ENCODE measurements around the gene BPIFA3. TPM values are rescaled to one million over a fixed set of nuclear protein-coding genes. Genes with fewer than 3 reads are reported as not detected.

The BPIFA3 gene
- polyA plus RNA-seq, 3 donors = not detected

DNA sequence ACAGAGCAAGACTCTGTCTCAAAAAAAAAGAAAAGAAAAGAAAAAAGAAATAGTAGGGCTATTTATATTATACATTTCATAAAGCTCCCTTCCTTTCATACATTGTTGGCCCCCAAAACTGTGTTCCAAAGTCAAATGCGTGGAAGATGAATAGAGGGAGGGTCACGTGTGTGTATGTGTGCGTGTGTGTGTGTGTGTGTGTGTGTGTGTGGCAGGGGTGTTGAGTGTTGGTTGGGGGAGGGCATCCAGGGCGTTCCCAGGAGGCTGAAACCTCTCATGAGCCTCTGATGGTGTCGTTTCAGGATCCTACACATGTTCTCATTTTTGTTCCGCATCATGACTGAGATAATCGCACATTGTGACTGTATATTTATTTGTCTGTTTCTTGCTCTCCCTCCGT, 58.1 kb downstream of the BPIFA3 start:
- no peaks in the 10 kb centered on the region for H3K36me3 ChIP-seq (replicated peaks in 1 of 2; ENCODE audit: control insufficient read depth in 1 of 2, insufficient read depth in 2 of 2, low read length in 2 of 2)
- DNase-seq = no peak
- no peaks in the 10 kb centered on the region for H3K79me2 ChIP-seq (ENCODE audit: insufficient read depth, low read length)
- H3K36me3 Mint-ChIP-seq = no peaks in the 10 kb centered on the region
- no peaks in the 10 kb centered on the region for H4K20me1 ChIP-seq (ENCODE audit: insufficient read depth, low read length)
- H3K9me3 ChIP-seq (replicated peaks in 1 of 2; ENCODE audit: control insufficient read depth in 1 of 2, insufficient read depth in 1 of 2, low read length in 2 of 2) = no peaks in the 10 kb centered on the region
- no peaks in the 10 kb centered on the region for H3K27me3 ChIP-seq (ENCODE audit: control insufficient read depth in 2 of 2, insufficient read depth in 2 of 2, low read length in 2 of 2)
- H3K4me2 ChIP-seq (replicated peaks; ENCODE audit: extremely low read depth, low read length, poor library complexity, severe bottlenecking) = no peak overlapping the region
- peak overlapping the region in 1 of 7 donors; percentile 59 for H3K27ac Mint-ChIP-seq
- peaks cover 0 to 4% of the 10 kb centered on the region in 2 donors for H3K4me1 ChIP-seq (ENCODE audit: control insufficient read depth in 1 of 2, insufficient read depth in 2 of 2, low read length in 2 of 2)
- H3K4me1 Mint-ChIP-seq = peaks cover 10% of the 10 kb centered on the region
- peaks cover 0 to 1% (median 0%) of the 10 kb centered on the region in 7 donors for H3K9me3 Mint-ChIP-seq
- no peak overlapping the region for H3K9ac ChIP-seq (ENCODE audit: insufficient read depth, low read length, poor library complexity, severe bottlenecking)
- H3K27me3 Mint-ChIP-seq (ENCODE audit: low read depth in 3 of 3) = peaks cover 2 to 15% (median 2%) of the 10 kb centered on the region in 3 donors
- no peak overlapping the region for H2AFZ ChIP-seq (ENCODE audit: insufficient read depth, low read depth, low read length, poor library complexity, severe bottlenecking)
- no peak overlapping the region for H3K4me3 ChIP-seq (replicated peaks in 1 of 3; ENCODE audit: low read depth in 2 of 3, low read length in 3 of 3)
- H3K27ac ChIP-seq (ENCODE audit: low read depth in 1 of 2, low read length in 2 of 2) = no peak overlapping the region
- WGBS (ENCODE audit: insufficient coverage) = 91% methylated on average over 7 of the region's 8 CpGs
- intact Hi-C loops (cut with micrococcal nuclease) = no loop called here
- TF ChIP-seq, protein P1, sequence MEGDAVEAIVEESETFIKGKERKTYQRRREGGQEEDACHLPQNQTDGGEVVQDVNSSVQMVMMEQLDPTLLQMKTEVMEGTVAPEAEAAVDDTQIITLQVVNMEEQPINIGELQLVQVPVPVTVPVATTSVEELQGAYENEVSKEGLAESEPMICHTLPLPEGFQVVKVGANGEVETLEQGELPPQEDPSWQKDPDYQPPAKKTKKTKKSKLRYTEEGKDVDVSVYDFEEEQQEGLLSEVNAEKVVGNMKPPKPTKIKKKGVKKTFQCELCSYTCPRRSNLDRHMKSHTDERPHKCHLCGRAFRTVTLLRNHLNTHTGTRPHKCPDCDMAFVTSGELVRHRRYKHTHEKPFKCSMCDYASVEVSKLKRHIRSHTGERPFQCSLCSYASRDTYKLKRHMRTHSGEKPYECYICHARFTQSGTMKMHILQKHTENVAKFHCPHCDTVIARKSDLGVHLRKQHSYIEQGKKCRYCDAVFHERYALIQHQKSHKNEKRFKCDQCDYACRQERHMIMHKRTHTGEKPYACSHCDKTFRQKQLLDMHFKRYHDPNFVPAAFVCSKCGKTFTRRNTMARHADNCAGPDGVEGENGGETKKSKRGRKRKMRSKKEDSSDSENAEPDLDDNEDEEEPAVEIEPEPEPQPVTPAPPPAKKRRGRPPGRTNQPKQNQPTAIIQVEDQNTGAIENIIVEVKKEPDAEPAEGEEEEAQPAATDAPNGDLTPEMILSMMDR (IDR thresholded peaks at IDR 0.05) = no peak
- no peak overlapping the region for H3K4me3 Mint-ChIP-seq

DNA sequence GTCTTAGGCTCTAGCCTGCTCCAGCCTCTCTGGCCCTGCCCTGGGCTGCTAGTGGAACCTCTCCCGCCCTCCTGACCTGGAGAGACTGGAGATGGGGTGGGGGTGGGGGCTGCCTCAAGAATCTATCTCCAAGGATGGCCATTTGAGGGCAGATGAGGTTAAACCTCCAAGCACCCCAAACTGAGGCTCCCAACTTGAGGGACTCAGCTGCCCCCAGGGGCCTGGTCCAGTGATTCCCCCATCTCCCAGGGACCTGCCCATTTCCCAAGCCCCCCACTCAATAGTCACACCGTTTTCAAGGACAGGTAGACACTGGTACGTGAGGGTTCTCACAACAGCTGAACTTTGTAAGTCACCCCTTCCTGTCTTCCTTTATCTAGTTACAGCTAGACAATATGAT, 58.7 kb downstream of the BPIFA3 start:
- Histone ChIP-seq H3K9ac (ENCODE audit: insufficient read depth, low read length, poor library complexity, severe bottlenecking) (no peak overlapping the region), H2AFZ (ENCODE audit: insufficient read depth, low read depth, low read length, poor library complexity, severe bottlenecking) (no peak overlapping the region), H3K4me1 (ENCODE audit: control insufficient read depth in 1 of 2, insufficient read depth in 2 of 2, low read length in 2 of 2) (peaks cover 0 to 4% of the 10 kb centered on the region in 2 donors), H3K9me3 (replicated peaks in 1 of 2; ENCODE audit: control insufficient read depth in 1 of 2, insufficient read depth in 1 of 2, low read length in 2 of 2) (no peaks in the 10 kb centered on the region), H4K20me1 (ENCODE audit: insufficient read depth, low read length) (no peaks in the 10 kb centered on the region), H3K4me2 (replicated peaks; ENCODE audit: extremely low read depth, low read length, poor library complexity, severe bottlenecking) (no peak overlapping the region), H3K36me3 (replicated peaks in 1 of 2; ENCODE audit: control insufficient read depth in 1 of 2, insufficient read depth in 2 of 2, low read length in 2 of 2) (no peaks in the 10 kb centered on the region), H3K27ac (ENCODE audit: low read depth in 1 of 2, low read length in 2 of 2) (no peak overlapping the region), H3K79me2 (ENCODE audit: insufficient read depth, low read length) (no peaks in the 10 kb centered on the region), H3K27me3 (ENCODE audit: control insufficient read depth in 2 of 2, insufficient read depth in 2 of 2, low read length in 2 of 2) (no peaks in the 10 kb centered on the region), H3K4me3 (replicated peaks in 1 of 3; ENCODE audit: low read depth in 2 of 3, low read length in 3 of 3) (no peak overlapping the region)
- no peaks in the 10 kb centered on the region for H3K36me3 Mint-ChIP-seq
- peaks cover 2 to 15% (median 3%) of the 10 kb centered on the region in 3 donors for H3K27me3 Mint-ChIP-seq (ENCODE audit: low read depth in 3 of 3)
- no peak for DNase-seq
- H3K27ac Mint-ChIP-seq = no peak overlapping the region
- H3K9me3 Mint-ChIP-seq = peaks cover 0 to 1% (median 0%) of the 10 kb centered on the region in 7 donors
- intact Hi-C loops (cut with micrococcal nuclease) = no loop called here
- WGBS (ENCODE audit: insufficient coverage) = 83% methylated on average over 2 of the region's 3 CpGs
- no peak overlapping the region for H3K4me3 Mint-ChIP-seq
- H3K4me1 Mint-ChIP-seq = peaks cover 10% of the 10 kb centered on the region
- TF ChIP-seq, protein P1 (IDR thresholded peaks at IDR 0.05) = no peak
